B cell (primary cell): ENCODE results near the gene DDX24. TPM values are rescaled to one million over a fixed set of nuclear protein-coding genes. Genes with fewer than 3 reads are reported as not detected.

ENCODE experiments used
- ATAC-seq: fragments of 200-7000 bp; cut with Tn5 transposase; one replicate; pipeline ENCODE4 v1.10.0; 2021; ENCODE audit warnings: low read depth, mild to moderate bottlenecking, moderate number of reproducible peaks, moderate library complexity
- CTCF ChIA-PET: fragments of 350-600 bp; sonication (Branson Sonifier 250); formaldehyde crosslinking; loops from one replicate; lab custom pipeline; 2021; ENCODE audit warnings: antibody characterized with exemption, inconsistent platforms; lab: Charles Lee
- POLR2A ChIA-PET: fragments of 350-600 bp; sonication (Branson Sonifier 250); formaldehyde crosslinking; loops from one replicate; lab custom pipeline; 2021; ENCODE audit warnings: antibody characterized with exemption; lab: Charles Lee
- DNase-seq: peaks from one replicate; pipeline ENCODE4 v3.0.0; 2013
- H2AFZ ChIP-seq: 2 replicates; pipeline ENCODE4 v1.6.1; 2012; ENCODE audit warnings: mild to moderate bottlenecking, low read depth, low read length; ENCODE audit not compliant: insufficient read depth, poor library complexity, severe bottlenecking
- H3K27ac ChIP-seq, 2 donors: 1 replicate in 1 of 2; 2 replicates in 1 of 2; pipeline ENCODE4 v1.5.1; 2012 to 2013; ENCODE audit warnings: low read length in 2 of 2, mild to moderate bottlenecking in 2 of 2, moderate library complexity in 1 of 2
- H3K27me3 ChIP-seq, 4 experiments: fragments of 200-600 bp in 1 of 4; sonication (generic) in 1 of 4; replicated peaks in 1 of 4; 1 replicate in 2 of 4; 2 replicates in 2 of 4; pipeline versions ENCODE4 v1.6.1 to v1.7.0; 2013 to 2016; ENCODE audit warnings: low read length in 3 of 4, mild to moderate bottlenecking in 2 of 4, mixed read lengths in 1 of 4, moderate library complexity in 1 of 4; ENCODE audit not compliant: insufficient read depth in 4 of 4, control insufficient read depth in 3 of 4; ENCODE audit errors: control extremely low read depth in 1 of 4
- H3K36me3 ChIP-seq, 2 experiments: replicated peaks in 1 of 2; 1 replicate in 1 of 2; 2 replicates in 1 of 2; pipeline versions ENCODE4 v1.6.1 to v1.7.1; 2013; ENCODE audit warnings: low read length in 1 of 2; ENCODE audit not compliant: insufficient read depth in 2 of 2, control insufficient read depth in 1 of 2; ENCODE audit errors: control extremely low read depth in 1 of 2, extremely low read depth in 1 of 2
- H3K4me1 ChIP-seq, 2 donors: fragments of 200-600 bp in 1 of 2; sonication (generic) in 1 of 2; 1 replicate in 1 of 2; 2 replicates in 1 of 2; pipeline versions ENCODE4 v1.5.1 to v1.6.1; 2013 to 2017; ENCODE audit warnings: low read length in 2 of 2; ENCODE audit not compliant: control insufficient read depth in 2 of 2, insufficient read depth in 2 of 2
- H3K4me2 ChIP-seq: replicated peaks from 2 replicates; pipeline ENCODE3; 2012; ENCODE audit warnings: mild to moderate bottlenecking, low read depth, low read length; ENCODE audit not compliant: poor library complexity, severe bottlenecking
- H3K4me3 ChIP-seq, 5 experiments: fragments of 200-600 bp in 1 of 5; sonication (generic) in 1 of 5; 1 replicate in 3 of 5; 2 replicates in 2 of 5; pipeline versions ENCODE4 v1.5.1 to v1.7.0; 2011 to 2016; ENCODE audit warnings: low read length in 4 of 5, mild to moderate bottlenecking in 4 of 5, low read depth in 2 of 5, control low read depth in 1 of 5, moderate library complexity in 1 of 5; ENCODE audit not compliant: insufficient read depth in 1 of 5; ENCODE audit errors: control extremely low read depth in 1 of 5, extremely low read depth in 1 of 5
- H3K79me2 ChIP-seq: fragments of 200-600 bp; sonication (generic); one replicate; pipeline ENCODE4 v1.6.0; 2016; ENCODE audit warnings: low read length; ENCODE audit not compliant: control insufficient read depth, insufficient read depth
- H3K9ac ChIP-seq: fragments of 200-600 bp; sonication (generic); 2 replicates; pipeline ENCODE4 v1.6.1; 2017; ENCODE audit warnings: mild to moderate bottlenecking, low read length, moderate library complexity
- H3K9me3 ChIP-seq, 3 donors: one replicate each; pipeline versions ENCODE4 v1.6.1 to v1.7.1; 2013; ENCODE audit warnings: low read length in 2 of 3; ENCODE audit not compliant: control insufficient read depth in 2 of 3, insufficient read depth in 1 of 3; ENCODE audit errors: control extremely low read depth in 1 of 3
- H4K20me1 ChIP-seq: 2 replicates; pipeline ENCODE4 v1.6.0; 2012; ENCODE audit warnings: mild to moderate bottlenecking, low read length; ENCODE audit not compliant: insufficient read depth, control insufficient read depth, poor library complexity, severe bottlenecking
- H3K27ac Mint-ChIP-seq: one replicate; pipeline ENCODE4 v1.8.0; 2021; ENCODE audit warnings: mixed read lengths
- H3K27me3 Mint-ChIP-seq: one replicate; pipeline ENCODE4 v1.8.0; 2021; ENCODE audit warnings: mixed read lengths
- H3K4me1 Mint-ChIP-seq: one replicate; pipeline ENCODE4 v1.8.0; 2021; ENCODE audit warnings: mixed read lengths
- H3K4me3 Mint-ChIP-seq: one replicate; pipeline ENCODE4 v1.8.0; 2021; ENCODE audit warnings: mixed read lengths
- H3K9me3 Mint-ChIP-seq: one replicate; pipeline ENCODE4 v1.8.0; 2022; ENCODE audit warnings: mixed read lengths; ENCODE audit not compliant: insufficient read depth
- CTCF ChIP-seq: fragments of 200-600 bp; IDR thresholded peaks from one replicate; pipeline ENCODE4 v1.8.0; 2022; ENCODE audit warnings: antibody characterized with exemption, mild to moderate bottlenecking
- EZH2 ChIP-seq: IDR thresholded peaks from 2 replicates; pipeline ENCODE4 v1.6.1; 2012; ENCODE audit warnings: borderline replicate concordance, low read depth, mild to moderate bottlenecking, moderate library complexity, low read length; ENCODE audit not compliant: insufficient read depth, poor library complexity, severe bottlenecking
- WGBS: methylation state at CpG from one replicate; pipeline ENCODE4 v1.1.5; 2013; ENCODE audit warnings: missing lambda C conversion rate; ENCODE audit not compliant: insufficient coverage; 5-methylcytosine and 5-hydroxymethylcytosine counted together
- intact Hi-C: fragments of 100-400 bp; cut with micrococcal nuclease; formaldehyde crosslinking; loops from one replicate; pipeline ENCODE4 v1.10.0; 2022
- polyA plus RNA-seq: library from polyadenylated mRNA; depleted of rRNA; stranded (reverse); fragments of >200 nt; gene quantifications from 2 replicates; pipeline ENCODE4 v1.2.3, GENCODE V29; 2012
- total RNA-seq, 2 donors: library from RNA; stranded (reverse); fragments of 120-200 nt in 1 of 2; gene quantifications; 1 replicate in 1 of 2; 2 replicates in 1 of 2; pipeline versions ENCODE4 v1.2.3 to v1.2.4, GENCODE V29; 2013 to 2022

DDX24 gene
- total and polyA plus RNA-seq, 2 donors (not counting 1 experiment from before 2014, with no cell fraction given) = 145 to 211 TPM

- 83% methylated on average over 3 of the region's 7 CpGs for WGBS
- ChIA-PET POLR2A (no interaction called here), CTCF (interaction anchor here (1.1 kb wide), 1 partner anchor 59 kb away, joined by 3 read pairs; no protein-coding TSS in a partner anchor)
- Histone ChIP-seq H3K4me3 (peak overlapping the region in 1 of 5 experiments; percentile 16), H3K27ac (no peak overlapping the region), H3K36me3 (peaks cover 10 to 27% of the 10 kb centered on the region in 2 experiments), H3K79me2 (peaks cover 98% of the 10 kb centered on the region), H3K4me1 (peaks cover 36 to 45% of the 10 kb centered on the region in 2 donors), H4K20me1 (peaks cover 69% of the 10 kb centered on the region), H3K9ac (no peak overlapping the region), H3K4me2 (peak overlapping the region; percentile 83), H3K27me3 (no peaks in the 10 kb centered on the region), H3K9me3 (peaks cover 8 to 15% (median 9%) of the 10 kb centered on the region in 3 donors), H2AFZ (no peak overlapping the region)
- Mint-ChIP-seq H3K27ac (no peak overlapping the region), H3K9me3 (peaks cover 10% of the 10 kb centered on the region), H3K27me3 (no peaks in the 10 kb centered on the region), H3K4me3 (peak overlapping the region; percentile 82), H3K4me1 (peaks cover 56% of the 10 kb centered on the region)
- TF ChIP-seq CTCF (no peak), EZH2 (no peak)
- intact Hi-C loops = no loop called here
- no peak for ATAC-seq
- no peak for DNase-seq
Observed at GRCh38 chr14:94077111-94077821, 3.7 kb downstream of the DDX24 start.

GRCh38 chr14:94075008-94075407 lies 6.0 kb downstream of the DDX24 start:
- Mint-ChIP-seq H3K27me3 (no peaks in the 10 kb centered on the region), H3K4me3 (peak overlapping the region; percentile 54), H3K9me3 (peaks cover 15% of the 10 kb centered on the region), H3K4me1 (peaks cover 55% of the 10 kb centered on the region), H3K27ac (no peak overlapping the region)
- H3K4me2 ChIP-seq = no peak overlapping the region
- ChIA-PET CTCF (interaction anchor here (1.1 kb wide), 1 partner anchor 27 kb away, joined by 3 read pairs; no protein-coding TSS in a partner anchor), POLR2A (no interaction called here)
- H3K9ac ChIP-seq = no peak overlapping the region
- intact Hi-C loops = no loop called here
- no peak overlapping the region for H2AFZ ChIP-seq
- H4K20me1 ChIP-seq = peaks cover 87% of the 10 kb centered on the region
- no CpG with 5 or more reads among the region's 2 CpGs for WGBS
- no peaks in the 10 kb centered on the region for H3K27me3 ChIP-seq
- DNase-seq (no peak), ATAC-seq (no peak)
- peaks cover 30 to 36% of the 10 kb centered on the region in 2 donors for H3K4me1 ChIP-seq
- peaks cover 9 to 15% (median 9%) of the 10 kb centered on the region in 3 donors for H3K9me3 ChIP-seq
- H3K4me3 ChIP-seq = no peak overlapping the region
- H3K36me3 ChIP-seq = peaks cover 10 to 27% of the 10 kb centered on the region in 2 experiments
- peaks cover 100% of the 10 kb centered on the region for H3K79me2 ChIP-seq
- H3K27ac ChIP-seq = no peak overlapping the region
- no peak for TF ChIP-seq EZH2
- TF ChIP-seq CTCF = no peak
